ENCODE results near the gene SLIT1.

SLIT1 gene

DNA sequence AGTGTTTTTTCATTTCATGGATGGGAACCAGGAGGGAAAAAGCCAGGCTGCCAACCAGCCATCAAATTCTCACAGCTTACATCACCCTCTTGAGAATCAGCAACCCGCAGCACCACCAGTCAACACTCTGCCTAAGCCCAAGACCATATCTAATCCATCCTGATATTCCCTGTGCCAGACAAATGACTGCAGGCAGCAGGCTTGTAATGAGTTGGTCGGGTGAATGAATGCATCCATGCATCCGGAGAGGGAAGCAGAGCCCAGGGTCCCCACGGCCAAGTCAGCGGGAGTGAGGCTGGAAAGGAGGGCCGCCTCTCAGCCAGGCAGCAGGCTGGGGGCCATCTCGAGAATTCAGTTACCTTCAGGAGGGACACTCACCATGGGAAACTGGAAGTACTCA, 46.9 kb downstream of the SLIT1 start:
- peak in 1 of 2 experiments; percentile 17 for DNase-seq

DNA sequence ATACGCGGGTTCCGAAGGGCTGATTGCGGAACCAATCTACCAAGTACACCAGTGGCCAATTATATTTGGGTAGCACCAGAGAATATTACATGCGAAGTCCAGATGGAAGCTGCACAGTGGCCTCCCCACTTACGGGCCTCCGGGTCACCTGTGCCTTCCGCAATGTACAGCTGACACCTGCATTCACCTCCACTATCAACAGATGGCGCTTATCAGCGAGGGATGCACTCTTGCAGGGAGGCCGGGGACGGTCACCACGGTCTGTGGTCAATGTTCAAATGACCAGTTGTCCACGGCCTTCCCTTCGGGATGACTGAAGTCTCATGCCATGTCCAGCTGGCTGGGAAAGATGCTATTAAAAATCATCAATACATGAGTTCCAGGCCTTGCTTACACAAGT, 47.6 kb downstream of the SLIT1 start:
- DNase-seq: peak in 1 of 2 experiments; percentile 5

DNA sequence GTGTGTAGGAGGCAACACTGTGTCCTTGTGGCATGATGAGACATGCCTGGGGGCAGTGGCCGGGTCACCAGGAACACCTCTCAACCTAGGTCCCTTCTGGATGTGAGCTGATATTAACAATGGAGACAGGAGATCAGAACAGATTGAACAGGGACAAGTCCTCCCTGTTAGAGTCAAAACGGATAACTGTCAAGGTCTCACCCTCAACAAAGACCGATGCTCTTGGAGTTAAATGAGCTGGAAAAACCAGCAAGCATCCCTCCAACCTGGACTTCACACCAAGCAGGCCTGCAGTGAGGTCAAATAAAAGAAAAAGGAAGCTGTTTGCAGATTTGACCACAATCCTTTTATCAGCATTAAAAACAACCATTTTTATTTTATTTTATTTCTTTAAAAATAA, 49.0 kb downstream of the SLIT1 start:
- no peak for DNase-seq

DNA sequence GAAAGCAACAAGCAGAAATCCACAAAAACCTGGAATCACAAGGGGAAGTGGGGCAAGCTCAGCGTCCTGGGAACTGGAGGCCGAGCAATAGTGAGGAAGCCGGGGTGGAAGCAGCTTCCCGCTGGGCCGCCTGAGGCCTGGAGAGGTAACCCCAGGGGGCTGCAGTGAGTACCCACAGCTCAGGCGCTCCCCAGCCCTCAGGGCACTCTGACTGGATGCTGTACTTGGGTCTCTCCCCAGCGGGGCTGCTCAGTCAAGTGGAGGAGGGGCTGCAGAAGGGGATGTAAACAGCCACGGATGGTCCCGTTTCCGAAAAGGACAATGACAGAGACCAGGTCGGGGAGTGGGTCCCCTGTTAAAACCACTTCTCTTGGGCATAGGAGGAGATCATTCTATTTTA, 50.3 kb downstream of the SLIT1 start:
- DNase-seq: no peak

DNA sequence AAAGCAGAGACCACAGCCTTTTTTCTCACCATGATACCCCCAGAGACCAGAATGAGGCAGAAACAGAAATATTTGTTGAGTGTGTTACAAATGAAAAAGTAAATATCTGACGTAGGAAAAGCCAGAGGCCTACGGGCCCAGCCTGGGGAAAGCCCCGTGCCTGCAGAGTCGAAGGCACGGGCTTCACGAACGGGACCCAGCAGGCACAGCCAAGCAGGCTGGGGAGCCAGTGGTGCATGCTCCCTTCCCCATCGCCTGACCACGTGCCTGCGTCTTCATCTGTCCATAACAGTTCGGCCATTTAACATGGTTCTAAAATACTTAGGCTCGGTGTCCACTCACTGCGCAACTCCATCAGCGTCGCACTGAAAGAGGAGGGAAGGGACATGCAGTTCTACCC, 50.8 kb downstream of the SLIT1 start:
- no peak for DNase-seq

DNA sequence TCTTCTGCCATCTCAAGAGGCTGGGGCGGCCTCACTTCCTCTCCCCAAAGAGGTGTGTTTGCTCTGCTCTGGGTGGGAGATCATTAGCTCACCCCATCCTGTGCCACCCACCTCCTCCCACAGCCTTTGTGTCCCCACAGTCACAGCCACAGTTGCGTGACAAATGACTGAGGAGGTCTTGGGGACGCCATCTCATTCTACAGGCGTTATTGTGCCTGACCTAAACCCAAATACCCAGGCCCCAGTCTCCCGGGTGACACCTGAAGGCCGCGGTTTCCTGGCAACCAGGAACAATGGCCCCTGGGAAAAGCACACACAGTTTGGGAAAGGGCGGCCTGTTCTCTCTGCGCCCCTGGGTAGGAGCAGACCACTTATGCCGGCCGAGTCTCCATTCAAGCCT, 51.6 kb downstream of the SLIT1 start:
- DNase-seq: no peak

DNA sequence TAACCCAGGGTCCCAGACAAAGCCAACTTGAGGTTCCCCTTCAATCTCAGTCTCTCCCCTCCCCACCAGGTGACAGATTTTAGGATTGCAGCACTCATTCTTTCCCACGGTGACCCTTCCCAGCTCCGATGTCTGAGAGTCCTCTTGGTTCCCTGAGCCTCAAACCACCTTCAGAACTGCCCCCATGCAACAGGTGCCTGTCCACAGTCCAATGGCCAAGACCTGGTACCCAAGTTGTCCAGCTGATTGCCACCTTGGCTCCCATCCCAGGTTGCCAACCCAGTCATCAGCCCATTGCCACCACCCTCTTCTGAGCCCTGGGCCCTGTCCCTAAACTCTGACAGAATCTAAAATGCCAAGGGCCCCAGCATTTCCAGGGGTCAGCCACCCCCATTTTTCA, 53.5 kb downstream of the SLIT1 start:
- DNase-seq: no peak

DNA sequence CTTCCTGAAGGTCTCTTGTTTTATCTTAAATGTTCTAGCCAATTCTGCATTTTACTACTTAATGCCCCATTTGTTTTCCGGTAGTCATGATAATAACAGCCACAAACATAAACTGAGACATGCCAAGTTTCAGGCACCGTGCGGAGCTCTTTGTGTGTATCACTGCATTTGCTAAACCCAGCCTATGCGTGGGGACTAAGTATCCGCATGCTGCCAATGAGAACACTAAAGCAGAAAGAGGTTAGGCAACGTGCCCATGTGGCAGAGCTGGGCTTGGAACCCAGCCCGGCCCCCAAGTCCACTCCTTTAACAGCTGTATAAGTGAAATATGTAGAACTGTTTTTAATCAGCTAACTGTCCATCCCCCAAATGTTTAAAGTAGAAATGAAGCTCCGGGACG, 54.1 kb downstream of the SLIT1 start:
- no peak for DNase-seq

DNA sequence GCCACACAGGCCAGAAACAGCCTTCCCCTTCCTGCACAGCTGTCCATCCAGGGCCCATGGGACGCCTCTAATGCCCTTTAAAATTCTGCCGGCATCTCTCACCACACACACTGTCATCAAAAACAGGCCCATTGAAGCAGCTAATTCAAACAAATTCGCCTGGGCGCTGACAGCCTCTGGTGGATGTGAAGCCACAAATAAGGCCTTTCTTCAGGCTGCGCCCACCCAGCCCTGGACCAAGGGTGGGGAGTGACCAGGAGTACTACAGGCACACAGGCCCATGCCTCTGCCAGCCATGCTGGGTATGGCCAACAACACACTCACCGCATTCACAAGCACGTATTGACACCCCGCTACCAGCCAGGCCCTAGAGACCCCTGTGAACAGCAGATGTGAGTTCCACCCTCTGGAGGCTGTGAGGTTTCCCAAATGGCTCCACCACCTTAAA, 54.6 kb downstream of the SLIT1 start:
- DNase-seq: peak in 1 of 2 experiments; percentile 21

DNA sequence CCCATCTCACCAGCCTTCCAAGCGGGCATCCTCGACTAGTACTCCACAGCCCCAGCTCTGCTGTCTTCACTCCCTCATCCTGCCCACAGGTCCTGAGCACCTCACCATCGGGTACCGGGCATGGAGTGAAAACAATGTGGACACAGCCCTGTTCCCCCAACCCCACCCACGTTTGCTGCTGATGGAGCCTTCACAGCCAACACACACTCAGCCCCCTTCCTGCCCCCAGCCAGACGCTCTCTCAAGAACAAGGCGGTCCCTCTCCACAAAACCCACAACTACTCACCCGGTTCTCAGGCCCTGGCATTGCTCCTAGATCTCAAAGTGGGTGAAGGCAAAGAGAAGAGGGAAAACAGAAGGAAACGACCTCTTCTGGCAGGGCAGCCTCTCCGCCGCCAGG, 56.1 kb downstream of the SLIT1 start:
- DNase-seq: no peak

DNA sequence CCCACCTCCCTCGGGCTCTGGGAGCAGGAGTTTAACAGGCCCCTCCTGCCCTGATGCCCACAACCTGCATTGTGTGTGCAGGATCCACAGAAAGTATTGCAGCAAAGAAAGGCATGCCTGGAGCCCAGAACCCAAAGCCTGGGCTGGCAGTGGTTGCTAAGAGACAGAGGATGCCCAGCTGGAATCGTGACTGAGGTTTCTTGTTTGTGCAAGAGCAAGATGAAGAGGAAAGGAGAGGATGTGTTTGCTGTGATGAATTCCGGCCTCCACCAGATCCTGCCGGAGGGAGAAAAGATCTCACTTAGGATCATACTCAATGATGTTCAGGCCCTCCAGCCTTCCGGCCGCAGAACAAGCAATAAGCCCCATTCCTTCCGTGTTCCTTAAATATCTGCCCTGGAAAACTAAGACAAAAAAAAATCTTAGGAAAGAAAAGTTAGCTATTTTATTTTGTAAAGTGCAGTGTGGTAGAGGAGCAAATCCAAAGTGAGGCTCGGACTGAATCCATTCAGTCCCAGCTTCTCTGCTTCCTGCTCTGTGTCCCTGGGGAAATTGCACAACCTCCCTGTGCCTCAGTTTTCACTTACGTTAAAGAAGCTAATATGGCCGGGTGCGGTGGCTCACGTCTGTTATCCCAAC, 57.1 kb downstream of the SLIT1 start:
- peak in 1 of 2 experiments; percentile 64 for DNase-seq

DNA sequence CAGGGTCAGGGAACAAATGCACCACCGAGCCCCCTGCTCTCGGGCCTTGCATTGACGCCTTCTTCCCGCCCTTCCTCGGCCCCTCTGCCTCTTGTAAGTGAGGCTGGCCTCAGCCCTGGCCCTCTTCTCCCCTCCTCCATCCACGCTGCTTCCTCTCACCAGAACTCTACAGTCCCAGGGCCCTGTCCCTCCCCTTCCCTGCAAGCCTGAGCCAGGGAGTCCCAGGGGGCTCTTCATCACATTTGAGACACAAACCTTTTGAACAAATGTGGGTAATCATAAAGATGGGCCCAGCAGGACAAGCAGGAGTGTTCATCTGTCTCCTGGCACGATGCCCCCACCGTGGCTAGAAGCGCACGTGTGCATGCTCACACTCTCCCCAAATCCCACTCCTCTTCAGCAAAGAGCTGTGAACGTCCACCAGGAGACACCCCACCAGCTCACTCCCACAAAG, 57.7 kb downstream of the SLIT1 start:
- DNase-seq: peak; percentile 66 to 80

DNA sequence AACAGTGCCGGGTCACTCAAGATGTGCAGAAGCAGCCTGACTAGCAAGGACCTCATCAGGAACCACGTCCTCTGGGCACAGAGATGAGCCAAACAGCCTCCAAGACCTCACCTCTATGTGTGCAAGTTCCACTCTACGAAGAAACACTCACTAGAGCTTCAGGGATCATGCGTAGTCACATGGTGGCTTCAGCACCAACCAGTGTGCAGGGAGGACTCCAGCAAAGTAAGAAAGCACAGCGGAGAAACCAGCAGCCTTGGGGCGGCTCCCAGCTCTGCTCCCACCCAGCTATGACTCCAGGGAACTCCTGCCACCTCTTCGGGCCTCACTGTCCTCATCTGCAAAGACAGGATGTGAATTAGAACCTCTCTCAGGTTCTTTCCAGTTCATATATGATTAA, 58.2 kb downstream of the SLIT1 start:
- DNase-seq: no peak

DNA sequence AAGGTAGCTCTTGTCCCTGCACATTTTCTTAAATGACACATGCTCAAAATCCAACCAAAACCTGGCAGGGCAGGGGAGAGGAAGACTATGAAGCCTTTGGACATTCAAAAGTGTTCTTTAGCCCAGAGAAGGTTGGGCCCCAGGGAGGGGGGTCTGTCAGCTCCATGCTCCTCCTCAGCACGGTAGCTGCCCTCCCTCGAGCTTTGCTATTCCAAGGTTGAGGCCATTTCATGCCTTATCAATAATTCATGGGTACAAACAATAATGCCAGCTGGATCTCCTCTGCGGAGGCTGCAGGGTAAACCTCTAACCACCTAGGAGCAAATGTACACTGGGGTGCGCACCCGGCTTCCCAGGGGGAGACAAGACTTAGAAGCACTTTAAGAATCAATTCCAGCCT, 61.5 kb downstream of the SLIT1 start:
- no peak for DNase-seq

DNA sequence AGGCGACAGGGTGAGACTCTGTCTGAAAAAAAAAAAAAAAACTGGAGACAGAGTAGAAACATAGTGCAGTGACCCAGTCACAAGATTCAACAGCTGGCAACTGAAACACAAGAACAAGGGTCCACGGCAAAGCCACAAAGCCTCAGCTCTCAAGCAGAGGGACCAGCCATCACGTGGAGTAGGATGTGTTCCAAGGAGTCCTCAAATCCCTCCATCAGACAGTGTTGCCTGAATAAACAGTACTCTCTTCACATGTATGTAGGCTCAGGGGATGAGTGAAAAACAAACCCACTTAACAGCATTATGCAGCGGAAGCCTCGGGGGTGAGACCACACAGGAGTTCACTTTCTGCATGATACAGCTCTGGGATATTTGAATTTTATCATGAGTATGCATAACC, 62.0 kb downstream of the SLIT1 start:
- DNase-seq: peak; percentile 43 to 89

DNA sequence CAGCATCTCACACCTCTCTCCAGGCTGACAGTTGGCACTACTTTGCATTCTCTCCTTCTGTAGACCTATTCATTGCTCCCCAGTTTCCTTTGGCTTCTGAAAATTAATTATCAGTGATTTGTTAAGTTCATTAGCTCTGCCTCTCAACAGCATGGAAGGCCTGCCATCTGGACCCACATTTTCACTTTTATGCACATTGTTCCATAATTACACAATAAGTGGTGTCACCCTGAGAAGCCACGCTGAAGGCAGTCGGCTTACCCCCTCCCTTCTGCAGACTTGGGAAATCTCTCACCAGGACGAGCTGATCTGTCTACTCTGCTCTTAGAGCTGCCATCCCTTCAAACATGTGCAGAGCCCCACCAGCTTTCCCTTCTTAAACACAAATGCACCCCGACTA, 64.7 kb downstream of the SLIT1 start:
- DNase-seq: peak; percentile 76 to 87

DNA sequence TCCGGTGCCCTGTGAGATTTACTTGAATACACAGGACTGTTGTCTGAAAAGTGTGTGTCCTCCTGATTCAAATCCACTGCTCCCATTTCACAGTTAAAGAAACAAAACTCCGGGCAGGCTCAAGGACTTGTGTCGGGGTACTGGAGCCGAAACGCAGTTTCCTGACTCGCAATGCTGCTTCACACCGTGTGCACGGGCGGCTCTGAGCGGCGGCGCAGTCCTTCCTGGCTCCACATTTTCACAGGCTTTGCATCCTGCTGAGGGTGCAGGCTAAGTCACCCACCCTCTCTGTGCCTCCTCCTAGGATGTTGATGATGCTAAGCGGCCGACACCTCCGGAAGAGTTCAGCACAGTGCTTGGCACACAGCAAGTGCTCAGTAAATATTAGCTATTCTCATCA, 65.4 kb downstream of the SLIT1 start:
- no peak for DNase-seq

DNA sequence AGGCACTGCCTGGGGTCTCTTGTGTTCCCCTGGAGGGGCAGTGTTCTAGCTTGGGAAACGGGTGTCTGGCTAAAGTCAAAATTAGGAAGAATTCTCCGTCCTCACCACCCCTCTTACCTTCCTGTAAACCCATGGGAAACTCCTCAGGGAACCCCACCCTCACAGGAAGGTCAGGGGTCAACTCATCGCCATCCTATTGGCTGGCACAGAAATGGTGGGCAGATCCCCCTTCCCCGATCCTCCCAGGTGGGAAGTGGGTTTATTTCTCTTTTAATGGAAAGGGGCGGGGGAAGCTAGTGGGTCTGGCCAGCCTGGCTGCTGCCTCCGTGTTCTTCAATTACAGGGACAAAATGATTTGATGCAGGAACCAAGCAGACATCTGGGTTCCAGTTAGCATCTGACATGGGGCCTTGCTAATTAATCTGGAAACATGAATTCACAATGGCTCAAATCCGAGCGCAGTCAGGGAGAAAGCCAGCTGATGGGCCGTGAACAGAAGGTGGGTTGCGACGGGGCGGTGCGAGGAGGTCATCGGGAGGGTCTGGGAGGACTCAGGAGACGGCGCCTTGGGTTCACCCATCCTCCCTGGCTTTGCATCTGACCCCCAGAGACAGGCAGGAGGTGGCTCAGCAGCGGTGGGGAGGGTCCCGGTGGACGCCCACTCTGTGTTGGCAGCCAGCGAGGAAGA, 66.6 kb downstream of the SLIT1 start:
- peak in 1 of 2 experiments; percentile 66 for DNase-seq

DNA sequence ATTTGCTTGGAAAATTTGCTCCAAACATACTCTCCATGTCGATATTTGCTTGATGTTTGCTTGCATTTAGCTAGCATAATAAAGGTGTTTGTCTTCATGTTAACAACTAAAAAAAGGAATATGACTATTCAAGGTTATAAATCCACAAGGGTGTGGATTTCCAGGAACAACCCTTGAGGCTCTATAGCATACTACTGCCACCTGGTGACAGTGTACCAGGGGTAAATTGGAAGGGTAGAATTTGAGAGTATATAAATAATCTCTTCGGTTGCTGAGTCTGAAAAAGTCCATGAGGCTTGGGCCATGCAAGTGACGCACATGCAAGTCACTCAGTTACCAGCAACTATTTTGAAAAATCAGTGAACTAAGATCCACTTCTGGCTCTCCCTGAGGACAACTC, 68.4 kb downstream of the SLIT1 start:
- peak in 1 of 2 experiments; percentile 14 for DNase-seq

DNA sequence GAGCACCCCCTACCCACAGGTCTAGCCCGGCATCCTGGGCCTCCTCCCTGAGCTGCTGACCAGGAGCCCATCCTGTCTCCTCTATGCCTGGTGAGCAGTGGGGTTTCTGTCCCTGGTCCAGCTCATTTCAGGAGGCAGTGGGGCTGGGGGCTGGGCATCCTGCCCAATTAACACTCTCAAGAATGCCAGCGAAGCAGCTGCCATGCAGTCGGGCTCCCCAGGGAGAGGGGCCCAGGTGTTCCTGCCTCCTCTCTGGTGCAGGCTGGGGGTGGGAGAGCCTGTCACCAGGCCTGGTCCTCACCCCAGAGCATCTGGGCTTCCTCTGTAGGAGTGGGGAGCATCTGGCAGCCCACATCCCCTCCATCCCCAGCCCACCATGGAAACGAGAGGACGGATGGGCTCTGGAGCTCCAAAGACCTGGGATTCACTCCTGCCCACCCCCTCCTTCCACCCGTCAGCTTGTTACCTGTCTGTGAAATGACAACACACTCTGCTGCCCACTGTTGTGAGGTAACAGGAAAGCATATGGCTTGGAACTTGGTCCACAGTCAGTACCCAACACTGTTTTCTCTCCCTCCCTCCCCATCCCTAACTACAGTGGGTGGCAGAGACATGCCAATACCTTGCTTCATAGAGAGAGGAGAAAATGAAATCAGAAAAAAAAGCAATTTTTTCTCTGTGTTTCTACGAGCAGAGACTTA, 69.1 kb downstream of the SLIT1 start:
- peak; percentile 50 to 88 for DNase-seq

DNA sequence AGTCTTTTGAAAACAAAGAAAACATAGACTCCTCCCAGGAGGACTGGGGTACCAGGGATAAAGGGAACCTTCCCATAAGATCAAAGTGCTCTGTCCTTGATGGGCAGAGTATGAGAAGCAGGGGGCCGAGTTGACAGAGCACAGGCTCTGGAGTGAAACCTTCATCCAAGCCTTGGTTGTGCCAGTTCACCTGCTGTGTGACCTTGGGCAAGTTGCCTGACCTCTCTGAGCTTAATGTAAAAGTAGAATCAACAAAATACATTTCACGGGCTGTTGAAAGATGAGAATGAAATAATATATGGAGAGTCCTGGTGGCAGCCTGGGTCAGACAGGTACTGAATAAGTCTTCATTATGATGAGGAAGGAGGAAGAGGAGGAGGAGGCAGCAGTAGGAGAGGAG, 69.9 kb downstream of the SLIT1 start:
- DNase-seq: no peak

DNA sequence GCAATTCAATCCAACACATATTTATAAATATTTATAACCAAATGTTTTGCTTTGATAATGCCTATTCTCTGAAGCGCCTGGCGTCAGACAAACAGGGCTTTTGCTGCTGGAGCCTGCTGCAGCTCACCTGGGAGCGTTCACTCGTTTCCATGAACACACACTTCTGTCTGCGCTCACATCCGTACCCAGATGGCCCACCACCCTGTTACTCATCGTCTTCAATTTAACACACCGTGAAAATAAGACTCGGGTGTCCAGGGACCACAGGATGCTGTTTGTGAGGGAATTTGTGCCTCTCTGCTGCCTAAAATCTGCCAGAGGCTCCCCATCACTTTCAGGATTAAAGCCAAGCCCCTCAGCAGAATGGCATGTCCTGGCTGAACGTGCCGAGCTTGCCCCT, 74.1 kb downstream of the SLIT1 start:
- DNase-seq: no peak

DNA sequence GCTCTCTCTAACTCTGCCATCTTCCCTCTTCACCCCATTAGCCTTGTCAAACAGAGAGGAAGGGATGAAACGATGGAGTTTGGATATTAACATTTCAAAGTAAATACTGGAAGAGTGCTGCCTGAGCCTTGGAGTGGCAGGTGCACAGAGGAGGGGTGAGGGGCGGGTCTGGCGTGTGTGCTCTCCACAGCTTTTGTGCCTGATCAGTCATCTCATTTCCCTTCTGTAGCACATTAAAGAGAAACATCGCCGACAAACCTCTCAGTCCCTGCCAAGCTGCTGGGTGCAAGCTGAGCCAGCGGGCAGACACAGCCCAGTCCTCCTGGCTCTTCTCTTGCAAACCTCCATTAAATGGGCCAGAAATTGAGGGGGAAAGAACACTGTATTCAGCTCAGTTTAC, 76.2 kb downstream of the SLIT1 start:
- DNase-seq: no peak

DNA sequence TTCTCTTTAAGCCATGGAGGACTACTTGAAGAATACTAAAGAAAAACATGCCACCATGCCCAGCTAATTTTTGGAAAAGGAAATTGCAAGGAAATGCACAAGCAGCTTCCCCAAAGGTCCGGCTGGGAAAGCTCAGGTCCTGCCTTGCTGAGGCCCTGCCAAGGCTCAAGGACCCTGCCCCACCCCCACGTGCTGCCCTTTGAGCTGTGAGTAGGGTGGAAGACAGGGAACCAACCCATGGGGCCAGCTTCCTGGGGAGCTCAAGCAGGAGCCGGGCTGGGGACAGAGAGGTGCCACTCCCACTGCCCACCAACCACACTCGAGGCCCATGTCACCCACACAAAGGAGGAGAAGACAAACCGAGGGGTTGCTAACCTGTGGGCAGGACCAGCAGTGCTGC, 78.2 kb downstream of the SLIT1 start:
- DNase-seq: no peak

Data from NCI-H524 (cell line).